Right atrium auricular region (tissue), 2 donors: Measurements from ENCODE around the gene NCKAP5. TPM values are rescaled to one million over a fixed set of nuclear protein-coding genes. Genes with fewer than 3 reads are reported as not detected.

ENCODE experiments used
- DNase-seq: peaks from one replicate; pipeline ENCODE4 v3.0.0-alpha.2; 2019; ENCODE audit warnings: low spot score
- H3K27ac ChIP-seq, 2 donors: fragments of 200-600 bp; sonication (generic); 1 replicate in 1 of 2; 2 replicates in 1 of 2; pipeline ENCODE4 v1.5.1; 2016 to 2019
- H3K27me3 ChIP-seq, 2 donors: fragments of 200-600 bp; sonication (generic); one replicate each; pipeline versions ENCODE4 v1.5.1 to v1.6.0; 2017 to 2019
- H3K36me3 ChIP-seq: fragments of 200-600 bp; sonication (generic); one replicate; pipeline ENCODE4 v1.5.1; 2016
- H3K4me1 ChIP-seq, 2 donors: fragments of 200-600 bp; sonication (generic); one replicate each; pipeline versions ENCODE4 v1.5.1 to v1.6.0; 2017 to 2019
- H3K4me3 ChIP-seq, 2 donors: fragments of 200-600 bp; sonication (generic); 1 replicate in 1 of 2; 2 replicates in 1 of 2; pipeline ENCODE4 v1.5.1; 2017 to 2019; ENCODE audit warnings: mild to moderate bottlenecking in 1 of 2, moderate library complexity in 1 of 2
- H3K9me3 ChIP-seq, 2 donors: fragments of 200-600 bp; sonication (generic); one replicate each; pipeline ENCODE4 v1.5.1; 2019
- total RNA-seq, 2 donors: library from RNA; depleted of rRNA; stranded (reverse); fragments of >200 nt; gene quantifications; one replicate each; pipeline ENCODE4 v1.1.0, GENCODE V29; 2016
- TF ChIP-seq, protein P1 (sequence below), 2 donors: fragments of 200-600 bp; sonication (generic); IDR thresholded peaks; one replicate each; pipeline ENCODE4 v1.5.1; 2019; ENCODE audit warnings: antibody characterized with exemption in 2 of 2

Gene NCKAP5
- total RNA-seq, 2 donors from 2014 or later, result 3.6 to 5.4 TPM

DNA sequence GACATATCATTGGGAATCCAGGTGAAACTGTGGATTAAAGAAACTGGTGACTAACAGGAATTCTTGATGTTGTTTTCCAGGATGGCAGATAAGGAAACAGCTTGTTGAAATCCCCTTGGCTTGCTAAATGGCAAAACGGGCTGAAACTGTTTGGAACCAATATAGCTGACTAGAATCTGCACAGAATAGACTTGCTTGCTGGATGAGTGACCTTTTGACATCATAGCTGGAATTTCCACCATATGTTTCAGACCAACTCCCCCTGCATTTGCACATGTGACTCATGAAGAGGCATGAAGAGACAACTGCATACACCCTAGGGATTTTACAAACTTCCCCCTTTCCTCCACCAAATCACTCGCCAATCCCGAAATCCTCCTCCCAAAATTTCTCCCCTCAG lies 810.6 kb downstream of the NCKAP5 start:
- Histone ChIP-seq H3K9me3 (peaks cover 0 to 6% of the 10 kb centered on the region in 2 donors), H3K27ac (no peak overlapping the region), H3K4me3 (no peak overlapping the region), H3K27me3 (no peaks in the 10 kb centered on the region), H3K4me1 (no peaks in the 10 kb centered on the region), H3K36me3 (no peaks in the 10 kb centered on the region)
- DNase-seq, result no peak
- TF ChIP-seq, protein P1, sequence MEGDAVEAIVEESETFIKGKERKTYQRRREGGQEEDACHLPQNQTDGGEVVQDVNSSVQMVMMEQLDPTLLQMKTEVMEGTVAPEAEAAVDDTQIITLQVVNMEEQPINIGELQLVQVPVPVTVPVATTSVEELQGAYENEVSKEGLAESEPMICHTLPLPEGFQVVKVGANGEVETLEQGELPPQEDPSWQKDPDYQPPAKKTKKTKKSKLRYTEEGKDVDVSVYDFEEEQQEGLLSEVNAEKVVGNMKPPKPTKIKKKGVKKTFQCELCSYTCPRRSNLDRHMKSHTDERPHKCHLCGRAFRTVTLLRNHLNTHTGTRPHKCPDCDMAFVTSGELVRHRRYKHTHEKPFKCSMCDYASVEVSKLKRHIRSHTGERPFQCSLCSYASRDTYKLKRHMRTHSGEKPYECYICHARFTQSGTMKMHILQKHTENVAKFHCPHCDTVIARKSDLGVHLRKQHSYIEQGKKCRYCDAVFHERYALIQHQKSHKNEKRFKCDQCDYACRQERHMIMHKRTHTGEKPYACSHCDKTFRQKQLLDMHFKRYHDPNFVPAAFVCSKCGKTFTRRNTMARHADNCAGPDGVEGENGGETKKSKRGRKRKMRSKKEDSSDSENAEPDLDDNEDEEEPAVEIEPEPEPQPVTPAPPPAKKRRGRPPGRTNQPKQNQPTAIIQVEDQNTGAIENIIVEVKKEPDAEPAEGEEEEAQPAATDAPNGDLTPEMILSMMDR (IDR thresholded peaks at IDR 0.05), result no peak

DNA sequence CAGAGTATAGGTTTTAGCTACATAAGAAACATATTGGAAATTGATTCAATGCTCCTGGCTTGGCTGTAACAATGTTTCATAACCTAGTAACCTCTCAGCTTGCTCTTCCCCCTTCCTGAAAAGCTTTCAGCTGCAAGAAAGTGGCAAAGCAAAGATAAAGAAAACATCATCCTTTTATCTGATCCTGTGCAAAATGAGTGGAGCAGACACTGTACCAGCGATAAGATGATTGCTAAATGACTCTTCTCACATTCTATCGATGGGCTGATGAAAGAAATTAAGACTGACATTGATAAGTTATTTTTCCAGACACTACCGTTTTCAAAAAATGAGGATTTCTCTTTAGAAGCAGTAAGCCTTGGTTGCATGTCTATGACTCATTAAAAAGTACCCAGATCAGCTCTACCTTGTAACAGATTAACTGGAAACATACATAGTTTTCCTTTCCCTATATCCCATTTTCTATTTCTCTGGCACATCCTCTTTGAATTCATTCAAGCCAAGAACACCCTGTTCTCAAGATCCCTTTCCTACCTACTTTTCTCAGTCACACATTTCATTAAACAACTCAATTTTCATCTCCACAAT lies 811.2 kb downstream of the NCKAP5 start:
- Histone ChIP-seq H3K9me3 (peaks cover 0 to 6% of the 10 kb centered on the region in 2 donors), H3K4me3 (no peak overlapping the region), H3K27ac (no peak overlapping the region), H3K27me3 (no peaks in the 10 kb centered on the region), H3K36me3 (no peaks in the 10 kb centered on the region), H3K4me1 (no peaks in the 10 kb centered on the region)
- DNase-seq, result no peak
- TF ChIP-seq, protein P1 (IDR thresholded peaks at IDR 0.05), result no peak

DNA sequence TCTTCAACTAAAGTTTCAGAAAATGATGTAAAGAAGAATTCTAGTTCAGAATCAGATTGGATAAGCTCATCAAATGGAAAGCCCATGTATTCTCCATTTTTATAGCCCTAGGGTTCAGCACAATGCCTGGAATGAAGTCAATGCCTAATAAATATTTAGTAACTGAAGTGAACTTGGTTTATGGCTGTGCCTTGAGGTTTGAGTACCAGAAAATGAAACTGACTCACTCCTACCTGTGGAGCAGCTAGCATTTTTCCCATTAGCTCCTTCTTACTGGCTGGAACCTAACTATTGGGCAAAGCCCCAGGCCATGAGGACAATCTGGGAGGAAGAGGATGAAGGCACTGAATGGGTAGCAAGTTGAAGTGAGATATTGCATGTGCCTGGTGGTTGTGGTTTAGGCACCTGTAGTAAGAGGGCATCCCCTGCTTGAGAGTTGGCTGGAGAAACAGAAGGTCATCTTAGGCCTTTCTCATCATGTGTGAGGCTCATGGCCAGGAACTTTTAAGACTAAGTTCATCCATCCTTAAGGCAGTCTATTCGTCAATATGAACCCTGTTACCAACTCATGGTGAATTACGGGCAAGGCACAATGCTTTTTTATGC lies 813.3 kb downstream of the NCKAP5 start:
- Histone ChIP-seq H3K4me1 (no peaks in the 10 kb centered on the region), H3K4me3 (no peak overlapping the region), H3K9me3 (peaks cover 0 to 2% of the 10 kb centered on the region in 2 donors), H3K27ac (no peak overlapping the region), H3K27me3 (no peaks in the 10 kb centered on the region), H3K36me3 (no peaks in the 10 kb centered on the region)
- DNase-seq, result no peak
- TF ChIP-seq, protein P1 (IDR thresholded peaks at IDR 0.05), result no peak

DNA sequence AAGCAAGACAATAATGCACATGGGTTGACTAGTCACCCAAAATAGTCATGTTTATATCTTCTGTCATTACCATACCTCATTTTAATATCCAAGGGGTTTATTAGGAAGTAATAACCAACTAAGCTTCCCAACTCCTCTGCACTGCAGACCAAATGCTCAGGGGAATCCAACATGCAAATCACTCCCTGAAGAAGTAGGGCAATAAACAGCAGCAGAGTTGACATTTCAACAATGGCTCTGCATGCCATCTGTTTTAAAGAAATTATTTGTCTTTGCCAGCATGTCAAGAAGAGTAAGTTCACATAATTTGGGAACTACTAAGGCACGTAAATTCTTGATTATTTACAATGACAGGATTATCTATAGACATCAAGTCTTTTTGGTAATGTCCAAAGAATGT lies 813.9 kb downstream of the NCKAP5 start:
- TF ChIP-seq, protein P1 (IDR thresholded peaks at IDR 0.05), result no peak
- Histone ChIP-seq H3K27ac (no peak overlapping the region), H3K4me1 (no peaks in the 10 kb centered on the region), H3K4me3 (no peak overlapping the region), H3K36me3 (no peaks in the 10 kb centered on the region), H3K9me3 (no peaks in the 10 kb centered on the region), H3K27me3 (no peaks in the 10 kb centered on the region)
- no peak for DNase-seq

DNA sequence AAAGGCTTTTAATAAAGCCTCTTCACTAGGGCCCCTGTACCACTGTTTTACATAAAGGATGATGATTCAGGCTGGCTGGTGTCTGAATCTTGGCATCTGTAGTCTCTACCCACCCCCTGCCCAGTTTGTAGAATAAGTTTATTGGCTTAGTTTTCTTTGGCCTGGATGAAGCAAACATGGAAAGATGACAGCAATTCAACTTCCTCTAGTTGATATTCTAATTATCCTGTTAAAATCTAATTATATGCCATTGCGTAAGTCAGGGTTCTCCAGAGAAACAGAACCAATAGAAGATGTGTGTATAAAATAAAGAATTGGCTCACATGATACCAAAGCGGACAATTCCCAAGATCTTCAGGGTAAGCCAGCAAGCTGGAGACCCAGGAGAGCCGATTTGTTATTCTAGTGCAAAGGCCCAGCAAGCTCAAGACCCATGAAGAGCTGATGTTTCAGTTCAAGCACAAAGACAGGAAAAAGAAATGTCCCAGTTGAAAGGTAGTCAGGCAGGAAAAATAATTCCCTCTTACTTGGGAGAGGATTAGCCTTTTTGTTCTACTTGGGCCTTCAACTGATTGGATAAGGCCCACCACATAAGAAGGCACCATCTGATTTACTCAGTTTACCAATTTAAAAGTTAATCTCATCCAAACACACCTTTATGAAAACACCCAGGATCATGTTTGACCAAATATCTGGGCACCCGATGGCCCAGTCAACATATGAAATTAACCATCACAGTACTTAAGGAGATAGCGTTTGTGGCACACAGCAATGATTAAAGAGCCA lies 815.6 kb downstream of the NCKAP5 start:
- Histone ChIP-seq H3K4me3 (no peak overlapping the region), H3K4me1 (no peaks in the 10 kb centered on the region), H3K36me3 (no peaks in the 10 kb centered on the region), H3K9me3 (no peaks in the 10 kb centered on the region), H3K27me3 (no peaks in the 10 kb centered on the region), H3K27ac (no peak overlapping the region)
- TF ChIP-seq, protein P1 (IDR thresholded peaks at IDR 0.05), result no peak
- no peak for DNase-seq
